ENCODE results near the gene PAOX.

Gene PAOX

GRCh38 chr10:133401500-133401899 lies 22.4 kb downstream of the PAOX start:
- no peak for TF ChIP-seq USF1 (IDR thresholded peaks at IDR 0.05)
- no peak for TF ChIP-seq RAD21 (IDR thresholded peaks at IDR 0.05; ENCODE audit: low read depth)
- TF ChIP-seq EP300 (IDR thresholded peaks at IDR 0.05; ENCODE audit: borderline replicate concordance): no peak
- TF ChIP-seq CREB1 (IDR thresholded peaks at IDR 0.05; ENCODE audit: low read depth): no peak
- TF ChIP-seq TEAD4 (IDR thresholded peaks at IDR 0.05): no peak
- no peak for TF ChIP-seq REST (IDR thresholded peaks at IDR 0.05; ENCODE audit: low read depth)
- TF ChIP-seq ZBTB7A (IDR thresholded peaks at IDR 0.05; ENCODE audit: low read depth): no peak
- no peak for TF ChIP-seq YY1 (IDR thresholded peaks at IDR 0.05; ENCODE audit: low read depth)
- no peak for TF ChIP-seq TCF12 (IDR thresholded peaks at IDR 0.05; ENCODE audit: low read depth)
- TF ChIP-seq EGR1 (IDR thresholded peaks at IDR 0.05): no peak
- no peak for TF ChIP-seq MAX (IDR thresholded peaks at IDR 0.05)
- no peak for TF ChIP-seq NFIC (IDR thresholded peaks at IDR 0.05)
- no peak for TF ChIP-seq TAF1 (IDR thresholded peaks at IDR 0.05; ENCODE audit: low read depth)
- no peak for TF ChIP-seq FOXM1 (IDR thresholded peaks at IDR 0.05; ENCODE audit: borderline replicate concordance, low read depth)
- TF ChIP-seq CEBPB (IDR thresholded peaks at IDR 0.05): no peak

GRCh38 chr10:133401981-133402725 lies 23.1 kb downstream of the PAOX start:
- TF ChIP-seq TCF12 (IDR thresholded peaks at IDR 0.05; ENCODE audit: low read depth) (no peak), TEAD4 (IDR thresholded peaks at IDR 0.05) (no peak), RAD21 (IDR thresholded peaks at IDR 0.05; ENCODE audit: low read depth) (no peak), YY1 (IDR thresholded peaks at IDR 0.05; ENCODE audit: low read depth) (no peak), ZBTB7A (IDR thresholded peaks at IDR 0.05; ENCODE audit: low read depth) (no peak), REST (IDR thresholded peaks at IDR 0.05; ENCODE audit: low read depth) (no peak), NFIC (IDR thresholded peaks at IDR 0.05) (no peak), CREB1 (IDR thresholded peaks at IDR 0.05; ENCODE audit: low read depth) (no peak), USF1 (IDR thresholded peaks at IDR 0.05) (no peak), FOXM1 (IDR thresholded peaks at IDR 0.05; ENCODE audit: borderline replicate concordance, low read depth) (no peak), CEBPB (IDR thresholded peaks at IDR 0.05) (no peak), TAF1 (IDR thresholded peaks at IDR 0.05; ENCODE audit: low read depth) (no peak), EGR1 (IDR thresholded peaks at IDR 0.05) (no peak)

GRCh38 chr10:133403359-133403758 lies 24.3 kb downstream of the PAOX start:
- TF ChIP-seq EP300 (IDR thresholded peaks at IDR 0.05; ENCODE audit: borderline replicate concordance) (no peak), USF1 (IDR thresholded peaks at IDR 0.05) (no peak), CEBPB (IDR thresholded peaks at IDR 0.05) (no peak), FOXM1 (IDR thresholded peaks at IDR 0.05; ENCODE audit: borderline replicate concordance, low read depth) (no peak), YY1 (IDR thresholded peaks at IDR 0.05; ENCODE audit: low read depth) (no peak), ZBTB7A (IDR thresholded peaks at IDR 0.05; ENCODE audit: low read depth) (no peak), REST (IDR thresholded peaks at IDR 0.05; ENCODE audit: low read depth) (no peak), NFIC (IDR thresholded peaks at IDR 0.05) (no peak), CREB1 (IDR thresholded peaks at IDR 0.05; ENCODE audit: low read depth) (no peak), MAX (IDR thresholded peaks at IDR 0.05) (no peak), RAD21 (IDR thresholded peaks at IDR 0.05; ENCODE audit: low read depth) (no peak), TAF1 (IDR thresholded peaks at IDR 0.05; ENCODE audit: low read depth) (no peak), TEAD4 (IDR thresholded peaks at IDR 0.05) (no peak), TCF12 (IDR thresholded peaks at IDR 0.05; ENCODE audit: low read depth) (no peak), EGR1 (IDR thresholded peaks at IDR 0.05) (no peak)

Measured in Ishikawa (cell line).